C4-2B (cell line): ENCODE measurements around the gene E2F8.
"Not testable (repeated sequence)": the region's sequence is repeated elsewhere in the genome, so short reads cannot be mapped to it uniquely, and the experiment has no call there.

Experiments
- H3K27ac ChIP-seq: fragments of 450-650 bp; 2 replicates; pipeline ENCODE4 v1.5.1; 2017
- ZFX ChIP-seq: fragments of 450-650 bp; IDR thresholded peaks from 2 replicates; pipeline ENCODE4 v1.6.1; 2017
- TF ChIP-seq, protein P1 (sequence below): fragments of 450-650 bp; conservative IDR thresholded peaks from 2 replicates; pipeline ENCODE4 v1.5.1; 2017; ENCODE audit warnings: mild to moderate bottlenecking

E2F8 gene

DNA sequence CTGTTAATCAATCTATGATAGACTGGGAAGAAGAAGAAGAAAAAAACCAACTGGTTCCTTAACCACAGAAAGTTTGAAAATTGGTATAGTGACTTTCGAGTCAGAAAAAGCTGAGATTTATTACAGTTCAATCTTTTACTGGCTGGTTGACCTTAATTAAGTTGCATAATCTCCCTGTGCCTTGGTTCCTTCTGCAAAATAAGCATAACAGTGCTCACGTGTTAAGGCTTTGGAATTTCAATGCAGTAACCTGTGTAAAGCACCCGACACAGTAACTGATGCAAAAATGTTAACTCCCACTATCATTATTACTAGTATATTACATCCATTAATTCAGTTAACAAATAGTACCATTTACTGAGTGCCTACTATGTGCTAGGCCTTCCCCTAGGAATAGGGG is 22.6 kb upstream of the E2F8 start:
- no peak overlapping the region for H3K27ac ChIP-seq
- no peak for TF ChIP-seq ZFX
- TF ChIP-seq, protein P1, sequence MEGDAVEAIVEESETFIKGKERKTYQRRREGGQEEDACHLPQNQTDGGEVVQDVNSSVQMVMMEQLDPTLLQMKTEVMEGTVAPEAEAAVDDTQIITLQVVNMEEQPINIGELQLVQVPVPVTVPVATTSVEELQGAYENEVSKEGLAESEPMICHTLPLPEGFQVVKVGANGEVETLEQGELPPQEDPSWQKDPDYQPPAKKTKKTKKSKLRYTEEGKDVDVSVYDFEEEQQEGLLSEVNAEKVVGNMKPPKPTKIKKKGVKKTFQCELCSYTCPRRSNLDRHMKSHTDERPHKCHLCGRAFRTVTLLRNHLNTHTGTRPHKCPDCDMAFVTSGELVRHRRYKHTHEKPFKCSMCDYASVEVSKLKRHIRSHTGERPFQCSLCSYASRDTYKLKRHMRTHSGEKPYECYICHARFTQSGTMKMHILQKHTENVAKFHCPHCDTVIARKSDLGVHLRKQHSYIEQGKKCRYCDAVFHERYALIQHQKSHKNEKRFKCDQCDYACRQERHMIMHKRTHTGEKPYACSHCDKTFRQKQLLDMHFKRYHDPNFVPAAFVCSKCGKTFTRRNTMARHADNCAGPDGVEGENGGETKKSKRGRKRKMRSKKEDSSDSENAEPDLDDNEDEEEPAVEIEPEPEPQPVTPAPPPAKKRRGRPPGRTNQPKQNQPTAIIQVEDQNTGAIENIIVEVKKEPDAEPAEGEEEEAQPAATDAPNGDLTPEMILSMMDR: no peak

DNA sequence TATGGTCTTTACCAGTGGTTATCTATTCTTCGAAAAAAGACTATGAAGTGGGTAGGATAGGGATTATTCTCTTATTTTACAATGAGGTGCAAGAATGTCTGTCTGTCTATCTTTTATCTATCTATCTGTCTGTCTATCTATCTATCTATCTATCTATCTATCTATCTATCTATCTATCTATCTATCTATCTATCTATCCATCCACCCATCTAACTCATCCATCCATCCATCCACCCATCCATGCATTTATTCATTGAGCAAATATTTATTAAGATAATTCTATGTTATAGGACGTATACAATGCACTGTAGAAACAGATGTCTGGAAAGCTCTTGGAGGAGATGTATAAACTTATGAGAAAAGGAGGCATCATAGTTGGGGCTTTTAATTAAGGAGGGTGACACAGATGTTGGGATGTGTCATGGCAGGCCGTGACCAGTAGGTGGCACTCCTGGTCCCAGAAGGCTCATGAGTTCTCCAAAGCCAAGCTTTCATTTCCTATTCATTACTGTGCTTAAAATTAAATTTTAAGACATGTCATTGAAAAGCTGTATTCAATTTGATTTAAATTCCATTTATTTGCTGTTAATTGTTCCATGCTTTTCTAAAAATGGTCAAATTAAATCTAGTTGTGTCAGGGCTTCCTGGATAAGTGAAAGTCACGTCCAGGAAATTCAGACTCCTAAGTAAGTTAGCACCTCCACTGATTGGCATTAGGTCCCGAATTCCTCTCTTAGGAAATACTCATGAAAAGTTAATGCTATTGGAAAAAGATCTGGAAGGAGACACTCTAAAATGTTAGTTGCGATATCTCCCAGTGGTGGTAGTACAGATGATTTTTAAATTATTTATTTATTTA is 19.0 kb upstream of the E2F8 start:
- H3K27ac ChIP-seq: no peak overlapping the region
- TF ChIP-seq, protein P1: peak; percentile 99
- no peak for TF ChIP-seq ZFX

DNA sequence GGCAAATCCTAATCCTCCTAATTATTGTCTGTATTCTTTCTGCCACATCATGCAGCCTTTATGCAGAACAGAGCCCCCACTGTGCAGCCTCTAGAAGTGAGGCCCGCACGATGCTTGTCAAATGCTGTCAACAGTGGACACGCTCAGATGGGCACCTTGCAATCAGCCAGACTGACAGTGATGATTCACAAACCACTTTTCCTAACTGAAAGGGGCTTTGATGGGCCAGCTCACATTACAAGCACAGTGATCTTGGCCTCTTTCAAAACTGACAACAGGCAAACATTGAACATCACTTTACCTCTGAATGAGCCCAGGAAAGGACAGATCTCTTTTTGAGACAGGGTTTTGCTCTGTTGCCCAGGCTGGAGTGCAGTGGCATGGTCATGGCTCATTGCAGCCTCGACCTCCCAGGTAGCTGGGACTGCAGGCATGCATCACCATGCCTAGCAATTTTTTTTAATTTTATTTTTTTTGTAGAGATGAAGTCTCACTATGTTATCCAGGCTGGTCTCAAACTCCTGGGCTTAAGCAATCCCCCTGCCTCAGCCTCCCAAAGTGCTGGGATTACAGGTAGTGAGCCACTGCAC is 18.0 kb upstream of the E2F8 start:
- H3K27ac ChIP-seq: no peak overlapping the region
- no peak for TF ChIP-seq ZFX
- TF ChIP-seq, protein P1: no peak

DNA sequence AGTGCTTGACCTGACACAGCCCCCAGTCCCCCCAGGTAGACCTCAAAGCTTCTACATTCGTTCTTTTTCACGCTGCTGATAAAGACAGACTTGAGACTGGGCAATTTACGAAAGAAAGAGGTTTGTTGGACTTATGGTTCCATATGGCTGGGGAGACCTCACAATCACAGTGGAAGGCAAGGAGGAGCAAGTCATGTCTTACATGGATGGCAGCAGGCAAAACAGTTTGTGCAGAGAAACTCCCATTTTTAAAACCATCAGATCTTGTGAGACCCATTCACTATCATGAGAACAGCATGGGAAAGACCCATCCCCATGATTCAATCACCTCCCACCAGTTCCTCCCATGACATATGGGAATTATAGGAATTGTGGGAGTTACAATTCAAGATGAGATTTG is 13.7 kb upstream of the E2F8 start:
- not testable (repeated sequence) for H3K27ac ChIP-seq

DNA sequence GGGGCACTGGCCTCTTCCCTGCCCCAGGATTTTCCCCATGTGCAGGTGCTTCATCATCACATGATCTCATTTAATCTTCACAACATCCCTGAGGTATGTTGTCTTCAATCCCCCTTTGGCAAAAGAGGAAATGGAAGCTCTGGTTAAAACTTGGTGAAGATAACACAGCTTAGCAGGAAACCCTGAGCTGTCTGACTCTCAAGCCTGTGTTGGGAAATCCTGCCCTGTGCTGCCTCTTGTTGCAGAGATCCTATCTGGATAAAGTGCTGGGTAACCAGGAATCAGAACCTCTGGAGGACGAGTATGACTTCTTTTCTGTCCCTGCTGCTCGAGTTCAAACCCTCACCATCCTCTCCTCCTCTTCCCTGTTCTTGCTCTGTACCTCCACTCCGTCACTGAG is 13.1 kb upstream of the E2F8 start:
- H3K27ac ChIP-seq: no peak overlapping the region
- TF ChIP-seq ZFX: no peak
- TF ChIP-seq, protein P1: no peak

DNA sequence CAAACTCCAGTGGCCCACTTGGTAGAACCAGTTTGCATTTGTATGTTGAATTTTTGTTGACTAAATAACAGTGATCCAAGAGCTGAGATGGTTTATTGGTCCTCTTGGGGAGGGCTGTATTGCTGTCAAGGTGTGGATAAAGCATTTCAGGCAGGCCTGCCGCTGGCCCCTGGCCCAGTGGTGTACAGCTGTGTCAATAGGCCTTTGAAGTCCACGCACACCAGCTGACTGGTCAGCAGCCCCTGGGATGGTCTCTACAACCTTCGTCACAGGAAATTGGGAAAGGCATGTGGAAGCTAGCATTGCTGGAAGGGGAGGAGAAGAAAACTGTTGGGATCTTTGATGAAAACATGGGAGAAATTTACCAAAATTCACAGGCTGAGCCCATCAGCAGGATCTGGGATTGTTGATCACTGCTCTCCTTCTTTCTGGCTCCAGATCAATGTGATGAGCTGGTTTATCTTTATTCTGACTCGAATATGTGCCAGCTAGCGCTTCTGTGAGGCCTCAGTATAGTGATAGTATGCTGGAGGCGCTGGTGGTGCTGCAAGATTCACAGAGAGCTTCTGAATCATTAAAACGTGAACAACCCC is 12.5 kb upstream of the E2F8 start:
- TF ChIP-seq ZFX: no peak
- no peak overlapping the region for H3K27ac ChIP-seq

DNA sequence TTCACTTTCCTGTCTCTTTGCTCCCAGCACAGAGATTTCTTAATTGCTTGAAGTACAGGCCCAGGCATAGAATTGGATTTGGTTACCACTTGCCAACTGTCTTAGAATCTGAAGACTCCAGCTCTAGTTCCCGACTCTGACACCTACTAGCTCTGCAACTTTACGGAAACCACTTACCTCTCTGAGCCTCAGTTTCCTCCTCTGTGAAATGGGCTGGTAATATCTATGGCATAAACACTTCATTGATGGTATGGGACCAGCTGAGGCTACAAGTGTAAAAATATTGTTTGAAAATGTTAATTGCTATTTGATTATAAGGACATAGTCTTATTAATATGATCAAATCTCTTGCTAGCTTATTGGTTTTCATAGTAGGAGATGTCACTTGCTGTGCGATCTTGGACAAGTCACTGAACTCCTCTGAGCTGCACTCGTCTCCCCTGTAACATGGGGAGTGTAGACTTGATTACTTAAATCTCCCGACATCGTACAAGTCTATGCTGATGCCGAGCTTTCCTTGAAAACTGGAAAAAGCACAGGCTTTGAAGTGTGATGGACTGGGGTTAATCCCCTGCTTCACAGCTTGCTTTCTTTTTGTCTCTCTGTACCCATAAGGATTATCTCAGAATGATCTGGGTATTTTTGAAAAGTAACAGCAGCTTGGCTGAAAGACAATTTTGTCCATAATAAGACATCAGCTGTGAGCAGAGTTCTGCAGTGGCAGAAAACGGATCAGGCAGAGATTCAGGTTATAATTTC is 11.8 kb upstream of the E2F8 start:
- no peak overlapping the region for H3K27ac ChIP-seq
- TF ChIP-seq, protein P1: no peak
- no peak for TF ChIP-seq ZFX

DNA sequence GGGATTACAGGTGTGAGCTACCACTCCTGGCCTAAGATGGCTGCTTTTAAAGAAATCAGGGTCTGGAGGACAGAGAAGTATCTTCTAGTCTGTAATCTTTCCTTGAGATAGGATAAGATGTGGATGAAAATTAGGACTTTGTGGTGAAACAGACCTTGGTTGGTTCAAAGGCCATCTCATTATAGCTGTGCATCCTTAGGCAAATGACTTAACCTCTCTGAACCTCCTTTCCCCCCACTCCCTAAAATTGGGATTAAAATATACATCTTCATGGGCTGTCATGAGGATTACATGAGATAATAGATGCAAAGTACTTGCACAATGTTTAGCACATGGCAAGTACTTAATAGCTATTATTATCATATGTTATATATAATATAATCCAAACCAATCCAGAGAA is 10.8 kb upstream of the E2F8 start:
- TF ChIP-seq, protein P1: no peak
- TF ChIP-seq ZFX: no peak

More for the DNA sequence above, 10.8 kb upstream of the E2F8 start:
- no peak overlapping the region for H3K27ac ChIP-seq
